GM21367 (cell line): ENCODE measurements around the gene SYTL1.
"Not testable (repeated sequence)": the region's sequence is repeated elsewhere in the genome, so short reads cannot be mapped to it uniquely, and the experiment has no call there.

Experiments used
- ATAC-seq: cut with Tn5 transposase; IDR thresholded peaks from one replicate; pipeline ENCODE4 v1.9.1; 2021; ENCODE audit not compliant: unreplicated experiment

The SYTL1 gene

DNA sequence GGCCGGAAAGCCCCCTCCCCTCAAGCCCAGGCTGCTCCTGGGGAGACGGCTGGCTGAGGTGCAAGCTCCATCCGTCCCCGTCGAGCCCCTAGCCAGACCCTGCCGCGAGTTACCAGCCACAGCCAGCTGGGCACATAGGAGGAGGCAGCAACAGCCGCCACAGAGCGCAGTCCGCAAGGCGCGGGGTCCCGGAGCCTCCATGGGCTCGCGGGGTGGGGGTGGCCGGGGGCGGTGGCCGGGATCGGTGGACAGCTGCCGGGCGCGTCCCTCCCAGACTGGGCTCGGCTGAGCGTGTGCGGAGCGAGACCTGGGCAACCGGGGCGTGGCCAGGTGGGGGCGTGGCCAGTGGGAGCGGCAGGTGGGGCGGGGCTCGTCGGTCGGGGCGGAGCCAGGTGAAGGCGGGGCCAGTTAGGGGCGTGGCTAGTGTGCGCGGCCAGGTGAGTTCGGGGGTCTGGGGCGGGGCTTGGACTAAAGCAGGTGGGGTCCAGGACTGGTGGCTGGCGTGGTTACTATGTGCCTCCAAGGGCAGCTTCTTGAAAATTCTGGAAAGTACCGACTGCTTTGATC is 41.3 kb downstream of the SYTL1 start, which contains the start of gene CD164L2:
CD164L2 (minus strand) TSS at position 295 of the 567 bp plus-strand sequence; CDS start at position 201, 94 bp downstream.
- ATAC-seq: no peak

DNA sequence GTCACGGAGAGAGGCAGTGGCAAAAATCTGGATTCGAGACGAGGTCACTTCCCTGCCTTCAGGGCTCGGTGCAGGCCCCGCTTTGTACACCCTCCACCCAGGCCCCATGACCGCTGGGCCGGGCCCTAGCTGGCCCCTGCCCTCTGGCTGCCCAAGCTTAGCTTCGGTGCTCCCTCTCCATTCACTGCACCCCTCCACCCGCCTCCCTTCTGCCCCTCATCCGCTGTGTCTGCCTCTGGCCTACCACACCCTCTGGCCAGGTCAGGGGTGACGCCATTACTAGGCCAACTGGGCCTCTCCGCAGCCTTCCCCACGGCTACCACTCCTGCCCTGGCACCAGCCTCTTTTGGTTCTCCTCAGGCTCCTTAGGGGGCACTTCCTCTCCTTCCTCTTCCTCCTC is 41.8 kb downstream of the SYTL1 start:
- no peak for ATAC-seq

DNA sequence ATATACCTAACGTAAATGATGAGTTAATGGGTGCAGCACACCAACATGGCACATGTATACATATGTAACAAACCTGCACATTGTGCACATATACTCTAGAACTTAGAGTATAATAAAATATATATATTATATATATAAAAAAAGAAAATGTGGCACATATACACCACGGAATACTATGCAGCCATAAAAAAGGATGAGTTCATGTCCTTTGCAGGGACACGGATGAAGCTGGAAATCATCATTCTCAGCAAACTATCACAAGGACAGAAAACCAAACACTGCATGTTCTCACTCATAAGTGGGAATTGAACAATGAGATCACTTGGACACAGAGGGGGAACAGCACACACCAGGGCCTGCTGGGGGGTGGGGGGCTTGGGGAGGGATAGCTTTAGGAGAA is 43.0 kb downstream of the SYTL1 start:
- not testable (repeated sequence) for ATAC-seq

DNA sequence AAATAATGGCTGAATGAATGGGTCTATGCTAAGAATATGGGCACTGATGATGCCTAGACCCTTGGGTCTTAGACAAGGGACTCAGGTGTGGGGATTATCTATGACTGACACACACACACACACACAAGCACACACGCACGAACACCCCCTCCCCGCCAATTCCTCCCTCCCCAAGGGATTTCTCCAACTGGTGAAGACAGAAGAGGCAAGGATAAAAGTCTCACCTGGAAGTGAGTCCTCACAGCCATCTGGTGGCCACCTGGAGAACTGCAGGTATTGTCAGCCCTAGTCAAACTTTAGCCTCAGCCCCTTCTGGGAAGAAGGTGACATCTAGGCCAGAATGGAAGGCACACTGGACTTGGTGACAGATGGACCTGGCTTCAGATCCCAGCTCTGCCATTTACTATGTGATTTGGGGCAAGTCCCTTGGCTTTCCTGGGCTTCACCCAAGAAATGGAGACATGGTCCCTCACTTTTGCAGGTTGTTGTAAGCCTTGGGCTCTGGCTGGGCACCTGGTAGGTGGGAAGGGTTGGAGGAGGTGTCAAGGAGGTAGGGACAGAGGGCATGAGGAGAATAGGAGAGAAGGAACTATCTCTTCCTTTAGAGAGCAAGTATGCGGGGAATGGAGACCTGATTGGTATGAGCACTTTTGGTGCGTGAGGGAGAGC is 46.6 kb downstream of the SYTL1 start:
- ATAC-seq: no peak

DNA sequence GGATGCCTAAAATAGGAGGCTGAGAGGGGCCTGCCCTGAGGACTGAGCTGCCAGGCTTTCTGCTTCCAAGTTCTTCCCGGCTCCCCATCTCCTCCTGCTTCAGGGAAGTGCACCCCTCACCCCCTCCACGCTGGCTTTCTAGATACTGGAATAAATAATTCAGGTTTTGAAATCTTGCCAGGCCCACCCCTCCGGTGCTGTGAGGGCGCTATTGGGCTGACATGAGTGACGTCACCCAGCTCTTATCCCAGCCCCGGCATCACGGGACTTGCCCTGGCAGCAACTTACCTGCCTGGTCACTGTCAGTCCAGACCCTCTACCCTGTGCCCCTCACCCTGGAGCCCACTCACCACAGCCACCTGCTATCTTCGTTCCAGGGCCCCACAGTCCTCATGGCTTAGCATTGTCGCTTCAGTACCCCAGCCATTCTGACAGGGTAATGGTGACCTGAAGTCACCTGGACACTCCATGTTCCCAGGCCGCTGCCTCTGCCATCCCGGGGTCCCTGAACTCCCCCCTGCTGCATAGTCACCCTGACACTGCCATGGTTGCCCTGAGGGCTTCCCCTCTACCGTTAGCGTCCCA is 49.8 kb downstream of the SYTL1 start:
- no peak for ATAC-seq

DNA sequence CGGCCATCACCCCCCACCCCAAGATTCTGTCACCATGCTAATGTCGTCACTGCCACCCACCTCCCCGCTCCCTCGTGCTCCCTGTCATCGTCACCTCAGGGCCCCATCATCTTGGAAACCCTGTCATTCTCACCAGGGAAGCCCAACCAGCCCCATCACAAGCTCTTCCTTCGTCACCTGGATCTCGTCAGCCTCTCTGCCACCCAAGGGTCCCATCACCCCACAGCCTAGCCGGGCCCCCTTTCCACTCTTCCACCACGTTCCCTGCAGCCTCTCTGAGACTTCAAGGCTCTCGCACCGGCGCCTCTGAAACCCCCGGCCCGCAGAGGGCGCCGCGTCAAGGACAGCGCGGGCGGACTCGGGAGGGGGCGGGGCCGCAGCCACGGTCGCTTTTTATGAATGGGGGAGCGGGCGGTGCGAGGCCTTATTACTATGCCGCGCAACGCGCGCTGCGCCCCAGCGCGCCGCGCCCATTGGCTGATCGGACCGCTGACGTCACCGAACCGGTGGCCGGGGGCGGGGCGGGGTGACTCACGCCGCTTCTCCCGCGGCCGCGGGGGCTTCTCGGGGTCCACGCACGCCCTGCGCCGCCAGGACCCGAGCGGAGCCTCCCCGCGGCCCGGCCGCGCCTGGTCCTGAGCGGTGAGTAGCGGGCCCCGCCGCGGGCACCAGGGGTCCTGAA is 50.4 kb downstream of the SYTL1 start, which contains the start of gene GPR3:
GPR3 (plus strand) TSS at position 527 of the 682 bp plus-strand sequence. CDS start 1,177 bp downstream, outside the sequence.
- no peak for ATAC-seq

DNA sequence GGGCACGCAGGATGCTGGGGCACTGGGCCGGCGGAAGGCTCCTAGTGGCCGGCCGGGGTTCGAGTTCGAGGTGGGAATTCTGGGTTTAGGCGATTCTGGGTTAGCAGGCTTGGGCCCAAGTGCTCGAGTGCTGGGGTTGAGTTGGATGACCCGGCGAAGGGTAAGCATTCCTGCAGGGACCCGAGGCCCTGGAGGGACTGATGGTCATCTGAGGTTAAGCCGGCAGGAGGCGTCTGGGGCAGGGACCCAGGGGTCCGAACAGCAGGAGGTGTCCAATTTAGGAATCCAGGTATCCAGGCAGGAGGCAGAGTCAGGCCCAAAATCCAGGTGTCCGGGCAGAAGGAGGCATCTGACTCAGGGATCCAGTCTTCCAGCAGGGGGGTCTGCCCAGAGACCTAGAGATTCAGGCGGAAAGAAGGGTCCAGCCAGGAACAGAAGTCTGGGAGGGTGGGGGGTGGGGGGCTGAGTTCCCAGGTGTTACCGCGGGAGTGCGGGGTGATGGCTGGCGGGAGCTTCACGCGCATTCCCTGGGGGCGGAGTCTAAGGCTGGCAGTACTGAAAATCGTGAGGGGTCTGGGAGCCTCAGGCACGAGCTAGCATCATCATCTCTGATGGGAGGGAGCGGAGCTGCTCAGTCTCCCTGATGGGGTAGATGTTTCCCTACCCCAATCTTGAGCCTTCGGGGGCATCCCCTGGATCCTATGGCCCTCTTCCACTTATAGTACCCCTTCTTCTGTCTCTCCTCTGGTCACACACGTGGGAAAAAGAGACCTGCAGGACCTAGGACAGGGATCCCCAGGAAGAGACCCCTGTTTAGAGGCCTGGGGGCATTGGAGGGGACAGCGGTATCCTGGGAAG is 51.2 kb downstream of the SYTL1 start:
- no peak for ATAC-seq

DNA sequence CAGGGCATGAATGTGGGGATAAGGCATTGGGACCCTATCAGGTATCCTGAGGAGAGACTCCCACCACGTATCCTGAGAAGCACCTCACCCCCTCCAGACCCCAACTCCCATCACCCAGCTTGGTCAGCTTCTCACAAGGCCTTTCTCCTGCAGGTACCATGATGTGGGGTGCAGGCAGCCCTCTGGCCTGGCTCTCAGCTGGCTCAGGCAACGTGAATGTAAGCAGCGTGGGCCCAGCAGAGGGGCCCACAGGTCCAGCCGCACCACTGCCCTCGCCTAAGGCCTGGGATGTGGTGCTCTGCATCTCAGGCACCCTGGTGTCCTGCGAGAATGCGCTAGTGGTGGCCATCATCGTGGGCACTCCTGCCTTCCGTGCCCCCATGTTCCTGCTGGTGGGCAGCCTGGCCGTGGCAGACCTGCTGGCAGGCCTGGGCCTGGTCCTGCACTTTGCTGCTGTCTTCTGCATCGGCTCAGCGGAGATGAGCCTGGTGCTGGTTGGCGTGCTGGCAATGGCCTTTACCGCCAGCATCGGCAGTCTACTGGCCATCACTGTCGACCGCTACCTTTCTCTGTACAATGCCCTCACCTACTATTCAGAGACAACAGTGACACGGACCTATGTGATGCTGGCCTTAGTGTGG is 51.9 kb downstream of the SYTL1 start:
- ATAC-seq: no peak

DNA sequence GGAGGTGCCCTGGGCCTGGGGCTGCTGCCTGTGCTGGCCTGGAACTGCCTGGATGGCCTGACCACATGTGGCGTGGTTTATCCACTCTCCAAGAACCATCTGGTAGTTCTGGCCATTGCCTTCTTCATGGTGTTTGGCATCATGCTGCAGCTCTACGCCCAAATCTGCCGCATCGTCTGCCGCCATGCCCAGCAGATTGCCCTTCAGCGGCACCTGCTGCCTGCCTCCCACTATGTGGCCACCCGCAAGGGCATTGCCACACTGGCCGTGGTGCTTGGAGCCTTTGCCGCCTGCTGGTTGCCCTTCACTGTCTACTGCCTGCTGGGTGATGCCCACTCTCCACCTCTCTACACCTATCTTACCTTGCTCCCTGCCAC is 52.4 kb downstream of the SYTL1 start:
- ATAC-seq: no peak

DNA sequence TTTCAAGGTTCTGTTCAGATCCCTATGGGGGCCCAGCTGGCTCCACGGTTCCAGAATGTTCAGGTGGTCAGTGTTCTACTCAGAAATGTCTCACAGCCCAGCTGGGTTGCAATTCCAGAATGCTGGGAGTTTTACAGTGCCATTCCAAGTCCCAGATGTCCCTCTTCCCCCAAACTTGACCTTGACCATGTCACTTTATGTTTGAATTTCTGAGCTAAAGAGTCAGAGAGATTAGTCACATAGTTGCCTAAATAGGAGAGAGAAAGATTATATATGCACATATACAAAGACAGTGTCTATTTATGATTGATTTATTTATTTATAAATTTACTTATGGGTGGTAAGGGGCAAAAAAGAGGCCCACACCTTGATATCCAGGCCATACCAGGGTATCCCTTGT is 53.1 kb downstream of the SYTL1 start:
- ATAC-seq: no peak

DNA sequence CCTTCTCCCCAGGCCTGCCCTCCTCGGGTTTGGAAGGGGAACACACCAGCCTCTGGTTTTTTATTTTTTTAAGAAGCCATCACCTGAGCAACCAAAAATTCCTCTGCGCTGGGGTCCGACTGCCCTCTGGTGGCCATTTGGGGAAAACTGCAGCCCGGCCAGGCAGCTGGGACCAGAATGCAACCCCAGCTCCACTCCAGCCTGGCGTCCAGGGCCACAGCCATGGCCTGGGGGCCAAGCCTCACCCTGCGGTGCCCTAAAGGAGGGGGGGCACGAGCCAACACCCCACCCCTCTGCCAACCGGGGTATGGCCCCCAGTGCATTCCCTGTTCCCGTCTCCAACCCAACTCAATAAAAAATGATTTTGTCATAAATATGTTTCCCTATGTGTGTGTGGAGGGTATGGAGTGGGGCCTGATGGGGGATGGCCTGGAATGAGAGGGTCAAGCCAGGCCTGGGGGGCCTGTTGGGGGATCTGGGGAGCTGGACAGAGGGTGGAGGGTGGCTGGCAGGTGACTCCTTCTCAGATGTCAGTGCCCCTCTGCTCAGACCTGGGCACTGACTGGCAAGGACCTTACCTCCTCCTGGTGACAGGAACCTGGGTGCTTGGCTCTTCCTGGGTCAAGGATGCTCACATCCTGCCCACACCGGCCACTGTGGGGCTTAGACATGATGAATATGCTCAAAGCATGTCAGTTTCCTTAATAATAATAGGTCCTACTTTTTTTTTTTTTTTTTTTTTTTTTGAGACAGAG is 53.8 kb downstream of the SYTL1 start:
- no peak for ATAC-seq

DNA sequence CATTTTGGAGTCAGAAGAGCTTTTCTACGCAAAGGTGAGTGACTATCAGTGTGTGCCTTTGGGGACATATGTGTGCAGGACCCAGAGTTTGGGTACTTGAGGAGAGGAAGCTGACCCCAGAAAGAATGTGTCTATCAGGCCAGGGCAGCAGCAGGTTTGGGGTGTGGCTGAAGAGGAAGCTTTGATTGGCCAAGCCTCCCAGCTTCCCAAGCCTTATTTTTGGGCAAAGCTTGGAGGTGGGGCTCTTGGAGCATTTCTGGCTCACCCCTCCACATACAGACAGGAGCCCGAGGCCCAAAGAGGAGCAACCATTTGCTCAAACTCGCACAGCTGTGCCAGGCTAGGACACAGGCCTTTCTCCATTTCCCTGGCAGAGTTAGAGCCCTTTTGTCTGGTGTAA is 55.3 kb downstream of the SYTL1 start:
- no peak for ATAC-seq

DNA sequence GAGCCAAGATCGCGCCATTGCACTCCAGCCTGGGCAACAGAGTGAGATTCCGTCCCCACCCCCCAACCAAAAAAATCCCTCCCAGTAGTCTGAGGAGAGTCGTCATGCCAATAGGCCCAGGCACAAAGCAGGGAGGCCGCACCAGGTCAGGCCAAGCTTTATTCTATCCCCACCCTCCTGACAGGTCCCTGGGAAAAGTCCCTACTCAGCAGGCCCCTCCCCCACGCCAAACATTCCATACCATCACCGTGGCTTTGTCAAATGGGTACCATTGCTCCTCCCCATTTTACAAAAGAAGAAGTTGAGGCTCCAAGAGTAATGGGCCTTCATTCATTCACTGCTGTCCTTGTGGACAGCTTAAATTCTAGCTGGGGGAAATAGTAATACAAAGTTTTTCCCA is 55.9 kb downstream of the SYTL1 start:
- no peak for ATAC-seq

DNA sequence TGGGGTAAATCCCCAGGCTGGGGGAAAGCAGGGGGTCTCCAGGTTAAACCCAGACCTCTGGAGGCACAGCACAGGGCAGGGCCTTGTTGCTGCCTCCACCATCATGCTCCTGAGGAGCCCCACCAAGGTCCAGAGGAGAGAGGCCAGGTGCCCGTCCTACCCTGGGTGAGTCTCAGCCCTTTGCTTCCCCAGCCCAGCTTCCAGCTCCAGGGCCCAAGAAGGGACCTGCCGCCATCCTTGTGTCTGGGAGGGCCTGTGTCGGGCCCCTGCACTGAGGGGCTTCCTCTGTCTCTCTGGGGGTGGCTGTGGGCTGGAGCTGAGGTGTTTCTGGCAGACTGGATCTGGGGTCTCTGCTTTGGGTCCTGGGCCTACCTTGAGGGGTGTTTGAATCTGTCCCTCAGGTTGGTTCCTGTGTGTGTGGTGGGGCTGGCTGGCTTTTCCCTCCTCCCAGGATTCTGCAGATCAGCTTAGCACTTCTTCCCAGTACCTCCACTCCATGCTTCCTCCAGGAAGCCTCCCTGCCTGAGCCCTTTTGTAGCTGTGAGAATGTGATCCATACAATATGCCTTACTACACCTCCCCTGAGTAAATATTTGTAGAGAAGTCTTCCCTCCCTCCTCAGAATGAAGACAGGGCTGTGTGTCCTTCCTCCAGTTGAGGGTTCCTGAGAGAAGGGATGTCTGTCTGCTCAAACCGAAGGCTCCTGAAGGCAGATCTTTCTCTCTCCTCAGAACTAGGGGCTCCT is 56.8 kb downstream of the SYTL1 start:
- ATAC-seq: no peak

DNA sequence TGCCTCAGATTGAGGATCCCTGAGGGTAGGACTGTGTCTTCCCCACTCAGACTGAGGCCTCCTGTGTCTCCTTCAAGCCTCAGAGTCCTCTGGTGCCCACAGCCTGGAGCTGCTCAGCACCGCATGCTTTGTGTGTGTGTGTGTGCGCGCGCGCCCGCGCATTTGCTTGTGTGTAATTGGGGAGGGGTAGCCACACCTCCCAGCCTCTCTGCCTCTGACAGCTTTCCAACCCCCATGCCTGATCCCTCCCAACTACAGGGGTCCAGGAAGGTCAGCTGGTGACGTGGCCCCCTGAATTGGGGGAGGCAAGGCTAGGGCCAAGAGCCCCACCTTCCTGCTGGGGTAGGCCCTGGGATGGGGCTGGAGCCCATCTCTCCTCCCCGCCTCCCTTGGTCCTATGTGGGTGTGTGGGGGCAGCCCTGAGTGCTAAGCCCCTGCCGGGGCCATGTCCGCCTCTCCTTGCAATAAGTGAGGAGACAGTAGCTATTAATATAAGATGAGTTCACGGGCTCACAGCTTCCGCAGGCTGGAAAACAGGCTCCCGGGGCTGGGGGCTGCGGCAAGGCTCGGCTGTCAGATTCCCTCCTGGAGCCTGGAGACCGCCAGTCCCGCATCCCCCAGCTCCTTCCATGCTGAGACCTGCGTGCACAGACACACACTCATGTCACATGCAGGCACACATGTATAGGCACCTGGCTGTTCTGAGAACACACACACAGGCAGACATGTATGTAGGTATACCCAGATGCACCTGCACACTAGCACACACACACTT is 57.6 kb downstream of the SYTL1 start:
- no peak for ATAC-seq

DNA sequence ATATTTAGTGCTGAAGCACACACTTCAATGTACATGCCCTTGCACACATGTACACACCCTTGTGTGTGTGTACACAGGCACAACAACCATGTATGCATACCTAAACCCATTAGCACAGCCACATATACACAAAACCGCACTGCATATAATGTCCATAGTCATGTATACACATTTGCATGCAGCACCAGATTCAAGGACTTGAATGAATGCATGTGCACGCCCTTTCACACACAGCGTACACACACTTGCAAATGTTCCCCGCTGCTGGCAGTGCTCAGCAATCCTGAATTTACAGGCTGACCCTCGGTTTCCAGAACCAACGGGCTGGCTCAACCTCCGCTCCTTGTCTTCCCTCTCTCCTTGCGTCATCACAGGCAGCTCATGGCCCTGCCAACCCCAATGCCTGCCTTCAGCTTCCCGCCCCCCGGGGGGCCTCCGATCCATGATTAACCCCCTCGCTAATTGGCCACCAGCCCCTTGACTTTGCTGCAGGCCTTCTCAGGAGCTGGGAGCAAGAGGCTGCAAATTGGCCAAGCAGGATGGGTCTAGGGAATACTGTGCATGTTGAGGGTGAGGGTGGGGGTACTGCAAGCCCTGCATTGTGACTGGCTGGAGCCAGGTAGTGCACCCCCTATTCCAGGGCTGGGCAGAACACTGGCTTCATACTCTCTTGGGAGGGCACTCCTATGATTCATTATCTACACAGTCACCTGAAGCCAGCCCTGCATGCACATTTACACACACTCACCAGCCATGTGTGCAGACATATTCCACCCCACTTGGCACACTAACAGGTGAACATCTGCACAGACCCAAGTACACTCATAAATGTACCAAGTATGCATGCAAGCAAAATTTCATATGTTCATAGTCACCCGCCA is 58.5 kb downstream of the SYTL1 start:
- ATAC-seq: no peak

DNA sequence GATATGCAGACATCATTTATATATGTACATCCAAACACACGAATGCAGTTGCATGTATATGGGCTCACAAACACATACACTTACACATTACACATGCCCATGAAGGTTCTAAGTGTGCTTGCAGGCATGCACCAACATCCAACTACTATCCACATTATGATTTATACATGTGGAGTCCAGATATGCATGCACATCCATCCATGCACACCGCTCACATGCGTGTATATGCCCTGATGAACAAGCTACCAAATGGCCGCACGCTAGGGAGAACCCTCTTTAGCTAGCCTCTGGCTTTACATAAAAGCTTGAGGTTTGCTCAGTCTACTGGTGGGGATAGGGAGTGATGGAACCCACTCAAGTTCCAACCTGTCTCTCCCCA is 59.1 kb downstream of the SYTL1 start:
- ATAC-seq: no peak
